Stimulated activated CD8-positive, alpha-beta memory T cell treated with anti-CD3 and anti-CD28 coated beads, Interleukin-15, amount 100 ng/mL, for 4 hours (primary cell): ENCODE measurements around the gene MANSC1.
"Not testable (repeated sequence)": the region's sequence is repeated elsewhere in the genome, so short reads cannot be mapped to it uniquely, and the experiment has no call there.

ENCODE experiments used
- DNase-seq, 2 donors: peaks; one replicate each; pipeline ENCODE4 v3.0.0-alpha.2; 2020; ENCODE audit warnings: low read depth in 2 of 2

MANSC1 gene

DNA sequence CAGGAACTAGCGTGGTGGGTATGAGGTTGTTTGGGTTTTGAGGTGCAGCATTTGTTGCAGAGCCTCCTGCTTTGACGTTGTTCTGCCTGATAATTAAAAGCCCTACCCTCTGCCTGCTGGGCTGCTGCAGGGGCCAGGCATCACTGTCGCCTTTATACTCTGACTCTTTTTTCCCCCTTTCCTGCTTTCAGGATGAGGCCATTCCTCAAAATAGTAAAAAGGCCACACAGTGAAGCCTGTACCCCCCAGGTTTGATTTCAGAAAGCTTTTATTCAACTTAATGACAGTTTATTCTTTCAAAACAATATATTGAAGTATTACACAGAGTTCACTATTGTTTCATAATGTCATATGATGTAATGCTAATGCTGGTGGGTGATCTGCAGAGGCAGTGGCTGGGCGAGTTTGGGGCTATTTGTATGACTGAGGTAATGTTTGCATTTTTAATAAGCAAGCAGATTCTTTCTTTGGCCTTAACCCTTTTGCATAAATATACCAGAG is 15.9 kb upstream of the MANSC1 start:
- DNase-seq: no peak

DNA sequence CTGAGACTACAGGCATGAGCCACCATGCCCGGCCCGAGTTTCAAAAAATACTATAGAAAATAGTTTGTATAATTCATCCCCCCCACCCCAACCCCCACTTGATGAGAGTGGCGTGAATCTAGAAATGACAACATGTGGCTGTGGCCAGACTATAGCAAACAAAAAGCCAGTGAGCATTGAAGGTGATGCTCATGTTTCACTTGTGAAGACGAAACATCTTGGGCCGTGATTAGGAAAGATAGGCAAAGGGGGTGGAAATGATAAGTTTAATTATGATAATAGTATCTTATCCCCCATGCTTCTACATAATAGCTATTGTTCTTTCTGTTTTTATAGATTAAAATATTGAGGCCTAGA is 15.4 kb upstream of the MANSC1 start:
- no peak for DNase-seq

DNA sequence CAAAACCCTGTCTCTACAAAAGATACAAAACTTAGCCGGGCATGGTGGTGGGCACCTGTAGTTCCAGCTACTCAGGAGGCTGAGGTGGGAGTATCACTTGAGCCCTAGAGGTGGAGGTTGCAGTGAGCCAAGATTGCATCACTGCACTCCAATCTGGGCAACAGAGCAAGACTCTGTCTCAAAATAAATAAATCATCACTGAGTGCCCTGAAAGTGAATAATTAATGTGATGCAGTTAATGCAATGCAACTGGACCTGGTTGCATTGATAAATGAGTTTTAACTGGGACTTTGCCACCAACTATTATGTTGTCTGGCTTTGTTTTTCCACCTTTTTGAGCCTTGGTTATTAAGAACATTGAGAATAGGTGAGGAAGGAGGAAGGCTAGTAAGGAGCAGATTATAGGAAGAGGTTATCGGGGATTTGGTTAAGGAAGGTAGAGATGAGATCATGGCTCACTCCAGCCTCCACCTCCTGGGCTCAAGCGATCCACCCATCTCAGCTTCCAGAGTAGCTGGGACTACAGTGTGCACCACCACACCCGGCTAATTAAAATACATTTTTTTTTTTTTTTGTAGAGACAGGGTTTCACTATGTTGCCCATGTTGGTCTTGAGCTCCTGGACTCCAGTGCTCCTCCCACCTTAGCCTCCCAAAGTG is 14.9 kb upstream of the MANSC1 start:
- DNase-seq: no peak

DNA sequence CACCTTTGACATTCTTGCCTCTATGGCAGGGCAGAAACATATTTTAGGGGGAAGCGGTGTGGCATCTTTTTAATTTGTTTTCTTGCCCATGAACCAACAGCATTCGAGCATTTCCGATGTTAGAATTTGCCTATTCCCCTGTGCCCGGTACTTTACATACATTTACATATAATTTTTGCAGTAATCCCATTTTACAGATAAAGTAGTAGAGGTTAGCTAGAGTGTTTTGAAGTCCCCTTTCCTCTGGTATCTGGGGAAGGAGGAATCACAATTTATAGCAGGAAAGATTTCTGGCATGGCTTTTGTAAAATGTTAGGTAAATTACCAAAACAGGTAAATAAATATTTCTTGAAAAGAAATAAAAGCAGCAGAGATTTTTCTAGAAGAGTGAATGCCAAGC is 8.5 kb upstream of the MANSC1 start:
- DNase-seq: no peak

DNA sequence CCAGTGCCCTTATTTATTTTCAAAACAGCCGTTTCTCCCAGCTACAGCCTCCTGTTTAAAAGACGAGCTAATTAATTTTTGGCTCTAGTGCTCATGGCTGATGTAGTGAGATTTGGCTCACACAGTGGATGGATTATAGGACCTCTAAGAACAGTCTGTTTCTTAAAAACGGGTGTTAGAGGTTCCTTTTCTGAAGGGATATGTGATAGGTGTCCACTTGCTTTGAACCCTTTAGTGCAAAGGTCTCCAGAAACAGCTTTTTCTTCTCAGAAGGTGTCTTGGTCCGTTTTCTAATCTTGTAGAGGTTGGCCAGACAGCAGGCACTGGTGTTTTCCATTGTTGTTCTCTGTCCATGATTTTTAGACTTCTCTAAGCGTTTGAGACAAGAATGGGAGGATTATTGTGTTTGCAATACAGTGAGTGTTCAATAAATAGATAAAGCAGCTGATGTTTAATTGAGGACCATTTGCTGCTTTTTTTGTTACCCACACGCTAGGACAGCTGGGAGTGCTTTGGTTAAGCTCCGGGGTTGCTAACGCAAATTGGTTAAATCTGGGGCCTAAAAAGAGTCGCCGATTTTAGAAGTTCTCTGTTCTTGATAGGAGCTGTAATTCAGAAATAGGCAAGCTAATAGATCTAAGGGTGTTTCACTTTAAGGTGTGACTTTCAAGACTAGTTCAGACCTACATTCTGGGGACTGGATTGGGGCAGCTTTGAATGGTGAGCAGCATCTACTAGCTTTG is 7.8 kb upstream of the MANSC1 start:
- DNase-seq: no peak

DNA sequence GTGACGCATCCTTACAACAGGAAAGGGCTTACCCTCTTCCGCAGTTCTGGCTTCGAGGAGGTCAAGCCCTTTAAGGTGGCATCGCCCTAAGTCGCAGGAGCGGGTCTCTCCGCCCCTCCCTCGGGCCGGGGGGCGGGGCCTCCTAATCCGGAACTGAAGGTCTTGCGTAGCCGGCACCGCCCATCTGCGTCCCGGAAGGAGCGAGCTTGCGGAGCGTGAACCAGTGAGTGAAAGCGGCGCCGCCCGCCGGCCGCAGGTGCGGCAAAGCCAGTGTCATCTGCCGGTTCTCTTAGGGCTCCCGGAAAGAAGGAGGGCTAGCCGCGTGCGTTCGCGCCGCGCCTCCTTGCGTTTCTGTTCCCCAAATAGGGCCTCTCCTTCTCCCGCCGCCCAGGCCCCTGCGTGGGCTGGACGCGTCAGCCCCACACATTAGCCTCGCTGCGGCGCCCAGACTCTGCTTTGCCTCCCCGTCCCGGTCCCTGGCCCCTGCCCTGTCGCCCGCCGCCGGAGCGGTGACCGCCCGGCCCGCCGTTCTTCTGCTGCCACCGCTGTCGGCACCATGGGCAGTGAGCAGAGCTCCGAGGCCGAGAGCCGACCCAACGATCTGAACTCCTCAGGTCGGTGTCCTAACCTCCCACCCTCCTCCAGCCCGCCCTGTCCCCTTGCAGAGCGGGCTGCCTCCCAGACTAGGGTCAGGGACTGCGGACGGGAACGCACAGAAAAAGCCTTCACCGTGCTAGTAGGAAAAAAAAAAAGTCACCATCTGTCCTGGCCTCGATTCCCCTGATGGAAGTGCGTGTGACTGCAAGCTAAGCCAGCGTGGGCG is 7.1 kb upstream of the MANSC1 start, which contains the start of gene BORCS5:
TSS of gene BORCS5 (plus strand) at position 183 of the 823 bp plus-strand sequence. CDS start at position 557, 374 bp downstream.
- peak; percentile 96 to 97 for DNase-seq

DNA sequence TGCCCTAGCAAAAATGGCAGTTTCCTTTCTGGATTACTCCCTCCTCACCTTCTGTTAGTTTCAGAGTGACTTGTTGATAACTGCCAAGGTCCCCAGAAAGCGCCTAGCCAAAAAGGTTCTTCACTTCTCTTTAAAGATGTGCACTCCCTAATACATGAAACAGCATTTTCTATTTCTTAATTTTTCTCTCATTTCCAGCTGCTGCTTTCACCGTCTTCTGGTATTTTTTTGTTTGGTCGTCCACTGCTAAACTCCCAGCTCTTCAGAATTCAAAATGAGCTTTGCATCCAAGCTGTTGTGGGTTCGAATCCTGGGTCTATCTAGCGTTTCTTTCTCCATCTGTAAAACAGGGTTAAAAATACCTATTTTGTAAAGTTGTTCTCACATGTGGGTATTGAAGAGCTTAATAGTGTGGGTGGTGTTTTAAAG is 6.4 kb upstream of the MANSC1 start:
- no peak for DNase-seq

DNA sequence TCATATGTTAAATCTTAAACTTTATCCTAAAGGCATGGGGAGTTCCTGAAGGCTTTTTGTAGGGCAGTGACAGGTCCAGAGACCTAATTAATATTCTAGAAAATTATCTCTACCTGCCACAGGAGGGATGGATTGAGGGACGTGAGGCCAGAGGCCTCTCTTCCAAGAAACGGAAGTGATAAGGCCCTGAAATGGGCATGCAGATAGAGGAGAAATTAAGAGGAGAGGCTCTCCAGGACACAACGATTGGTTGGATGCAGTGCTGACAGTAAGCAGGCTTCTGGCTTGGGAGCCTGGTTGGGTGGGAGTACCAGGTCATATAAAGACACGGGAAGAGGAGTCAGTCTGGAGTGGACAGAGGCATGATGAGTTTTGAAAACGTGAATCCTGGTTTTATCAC is 3.8 kb upstream of the MANSC1 start:
- no peak for DNase-seq

DNA sequence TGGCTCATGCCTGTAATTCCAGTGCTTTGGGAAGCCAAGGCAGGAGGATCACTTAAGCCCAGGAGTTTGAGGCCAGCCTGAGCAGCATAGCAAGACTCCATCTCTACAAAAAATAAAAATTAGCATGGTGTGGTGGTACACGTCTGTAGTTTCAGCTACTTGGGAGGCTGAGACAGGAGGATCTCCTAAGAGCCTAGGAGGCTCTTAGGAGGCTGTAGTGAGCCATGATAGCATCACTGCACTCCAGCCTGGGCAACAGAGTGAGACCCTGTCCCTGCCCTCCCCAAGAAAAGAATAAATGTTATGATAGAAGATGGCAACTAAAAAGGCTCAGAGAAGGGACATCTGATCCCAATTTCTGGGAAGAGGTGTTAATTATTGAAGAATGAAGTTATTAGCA is 3.2 kb upstream of the MANSC1 start:
- DNase-seq: no peak

DNA sequence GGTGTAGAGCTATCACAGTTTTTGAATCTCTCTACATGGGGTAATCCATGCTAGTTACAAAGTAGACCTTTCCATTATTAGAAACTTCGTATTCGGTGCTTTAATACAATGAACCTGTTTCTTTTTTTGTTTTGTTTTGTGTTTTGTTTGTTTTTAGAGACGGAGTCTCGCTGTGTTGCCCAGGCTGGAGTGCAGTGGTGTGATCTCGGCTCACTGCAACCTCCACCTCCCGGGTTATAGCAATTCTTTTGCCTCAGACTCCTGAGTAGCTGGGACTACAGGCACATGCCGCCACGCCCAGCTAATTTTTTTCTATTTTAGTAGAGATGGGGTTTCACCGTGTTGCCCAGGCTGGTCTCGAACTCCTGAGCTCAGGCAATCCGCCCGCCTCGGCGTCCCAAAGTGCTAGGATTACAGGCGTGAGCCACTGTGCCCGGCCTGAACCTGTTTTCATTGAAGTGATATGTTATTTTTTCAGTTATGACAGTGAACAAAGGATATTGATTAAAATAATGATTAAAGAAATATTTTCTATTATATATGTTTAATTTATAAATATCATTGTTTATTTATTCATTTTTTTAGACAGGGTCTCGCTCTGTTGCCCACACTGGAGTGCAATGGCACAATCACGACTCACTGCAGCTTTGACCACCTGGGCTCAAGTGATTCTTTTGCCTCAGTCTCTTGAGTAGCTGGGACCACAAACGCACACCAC is 1.6 kb upstream of the MANSC1 start:
- DNase-seq: not testable (repeated sequence)

DNA sequence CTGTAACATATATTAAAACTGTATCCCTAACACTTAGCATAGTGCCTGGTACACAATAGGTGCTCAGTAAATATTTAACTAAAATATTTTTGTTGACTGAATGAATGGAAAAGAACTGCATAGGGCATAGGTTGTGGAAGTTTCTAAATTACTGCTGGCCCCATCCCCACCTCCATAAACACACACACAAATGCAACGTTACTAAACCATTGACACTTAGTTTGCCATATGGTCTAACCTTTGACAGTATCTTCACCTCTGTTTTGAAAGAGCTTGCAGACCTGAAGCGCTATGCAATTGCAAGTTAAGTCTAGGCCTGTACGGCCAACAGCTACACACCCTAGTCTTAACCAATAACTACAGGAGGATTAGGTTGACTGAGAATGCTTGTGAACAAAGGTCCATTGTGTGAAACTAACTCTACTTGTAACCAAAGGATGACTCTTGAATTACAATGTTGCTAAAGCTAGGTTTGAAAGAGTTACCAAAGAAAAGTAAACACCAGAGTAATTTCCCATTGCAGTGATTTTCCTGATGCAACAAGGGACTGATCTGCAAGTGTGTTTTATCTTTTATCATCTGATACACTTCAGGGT is 924 bp upstream of the MANSC1 start:
- DNase-seq: no peak

DNA sequence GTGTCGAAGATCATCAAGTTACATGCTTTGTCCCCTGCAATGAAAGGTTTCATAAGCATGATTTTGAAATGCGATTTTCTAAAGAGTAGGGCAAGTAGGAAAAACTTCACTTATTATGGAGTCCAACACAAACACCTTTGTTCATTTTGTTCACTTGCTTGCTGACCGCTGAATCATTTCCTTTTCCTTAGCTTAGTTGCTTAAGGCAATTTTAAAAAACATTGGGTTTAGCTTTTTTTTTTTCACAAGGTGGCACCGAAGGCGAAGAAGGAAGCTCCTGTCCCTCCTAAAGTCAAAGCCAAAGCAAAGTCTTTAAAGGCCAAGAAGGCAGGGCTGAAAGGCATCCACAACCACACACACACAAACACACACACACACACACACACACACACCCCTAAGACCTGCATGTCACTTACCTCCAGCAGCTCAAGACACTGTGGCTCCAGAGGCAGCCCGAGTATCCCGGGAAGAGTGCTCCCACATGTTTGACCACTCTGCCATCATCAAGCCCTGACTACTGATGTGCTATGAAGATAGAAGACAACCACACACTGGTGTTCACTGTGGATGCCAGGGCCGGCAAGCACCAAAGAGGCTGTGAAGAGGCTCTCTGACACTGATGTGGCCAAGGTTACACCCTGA is 11.4 kb downstream of the MANSC1 start:
- DNase-seq: no peak

DNA sequence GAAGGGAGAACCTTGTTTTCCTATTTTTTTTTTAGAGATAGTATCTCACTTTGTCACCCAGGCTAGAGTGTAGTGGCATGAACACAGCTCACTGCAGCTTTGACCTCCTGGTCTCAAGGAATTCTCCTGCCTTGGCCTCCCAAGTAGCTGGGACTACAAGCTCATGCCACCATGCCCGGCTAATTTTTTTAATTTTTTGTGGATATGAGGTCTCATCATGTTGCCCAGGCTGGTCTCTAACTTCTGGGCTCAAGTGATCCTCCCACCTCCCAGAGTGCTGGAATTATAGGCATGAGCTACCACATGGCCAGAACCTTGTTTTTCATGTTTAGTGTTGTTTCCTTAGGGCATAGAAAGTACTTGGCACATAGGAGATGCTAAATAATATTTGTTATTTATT is 13.5 kb downstream of the MANSC1 start:
- DNase-seq: no peak

DNA sequence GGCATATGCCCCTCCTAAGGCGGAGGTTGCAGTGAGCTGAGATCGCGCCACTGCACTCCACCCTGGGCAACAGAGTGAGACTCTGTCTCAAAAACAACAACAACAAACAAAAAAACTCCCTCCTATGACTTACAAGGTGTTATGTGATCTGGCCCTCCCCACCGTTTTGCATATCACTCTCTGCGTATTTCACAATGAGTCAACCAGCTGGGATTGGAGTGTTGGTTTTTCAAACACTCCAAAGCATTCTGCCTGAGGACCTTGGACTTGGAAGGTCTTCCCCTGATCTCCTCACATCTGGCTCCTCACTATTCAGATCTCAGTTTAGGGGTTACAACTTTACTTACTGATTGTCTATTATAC is 14.0 kb downstream of the MANSC1 start:
- DNase-seq: no peak

DNA sequence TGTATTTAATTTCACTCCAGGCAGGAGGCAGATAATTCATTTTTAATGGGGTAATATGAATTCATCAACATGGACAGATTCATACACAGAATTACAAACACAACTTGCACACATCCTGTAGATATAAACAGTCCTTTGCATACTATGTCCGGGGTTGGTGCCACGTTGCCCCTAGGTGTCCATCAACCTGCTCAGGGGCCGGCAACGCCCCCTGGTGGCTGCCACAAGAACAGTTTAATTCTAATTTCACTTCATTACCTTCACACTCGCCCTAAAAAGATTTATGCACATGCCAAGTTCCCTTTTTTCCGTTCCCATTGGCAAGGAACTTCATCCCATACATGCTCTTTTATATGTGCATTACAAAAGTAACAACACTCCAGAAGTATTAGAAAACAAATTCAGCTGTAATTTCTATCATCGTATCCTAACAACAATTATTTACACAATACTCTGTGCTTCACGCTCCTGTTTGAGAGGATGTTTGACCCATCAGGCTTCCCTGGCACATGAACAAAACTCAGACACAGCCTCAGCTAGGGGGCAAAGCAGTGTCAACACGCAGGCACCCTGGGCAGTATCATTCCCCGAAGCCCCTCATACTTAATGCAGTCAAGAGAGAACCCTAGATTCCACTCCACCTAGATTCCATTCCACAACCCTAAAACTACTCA is 15.5 kb downstream of the MANSC1 start:
- DNase-seq: peak; percentile 23 to 33

DNA sequence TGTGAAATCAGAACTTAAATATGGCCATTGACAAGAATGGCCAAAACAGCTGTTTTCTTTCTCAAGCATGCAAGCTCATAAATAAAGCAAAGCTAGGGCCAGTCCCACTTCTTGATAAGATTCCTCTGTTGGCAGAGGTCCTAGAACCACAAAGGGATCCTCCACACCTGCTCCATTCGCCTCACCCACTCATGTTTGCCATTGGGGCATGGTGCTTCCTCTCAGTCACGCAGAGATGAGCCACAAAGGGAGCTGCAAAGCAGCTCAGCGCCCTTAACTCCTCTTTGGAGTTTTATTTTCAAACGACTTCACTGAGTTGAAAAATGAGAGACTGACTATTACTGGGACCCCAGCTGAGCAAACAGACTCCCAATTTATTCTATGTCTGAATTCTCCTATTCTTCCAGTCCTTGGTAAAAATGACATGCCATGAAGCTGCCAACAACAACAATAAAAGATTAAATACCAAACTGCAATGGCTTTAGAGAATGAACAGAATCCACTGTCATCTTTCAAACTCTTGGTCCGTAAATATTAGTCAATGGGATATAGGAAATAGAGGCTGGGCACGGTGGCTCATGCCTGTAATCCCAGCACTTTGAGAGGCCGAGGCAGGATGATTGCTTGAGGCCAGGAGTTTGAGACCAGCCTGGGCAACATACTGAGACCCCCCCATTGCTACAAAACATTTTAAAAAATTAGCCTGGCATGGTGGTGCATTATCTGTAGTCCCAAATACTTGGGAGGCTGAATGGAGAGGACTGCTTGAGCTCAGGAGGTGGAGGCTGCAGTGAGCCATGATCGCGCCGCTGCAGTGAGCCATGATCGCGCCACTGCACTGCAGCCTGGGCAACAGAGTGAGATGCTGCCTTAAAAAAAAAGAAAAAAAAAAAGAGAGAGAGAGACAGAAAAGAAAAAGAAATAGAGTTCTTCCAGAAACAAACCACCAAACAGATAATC is 16.4 kb downstream of the MANSC1 start:
- no peak for DNase-seq

DNA sequence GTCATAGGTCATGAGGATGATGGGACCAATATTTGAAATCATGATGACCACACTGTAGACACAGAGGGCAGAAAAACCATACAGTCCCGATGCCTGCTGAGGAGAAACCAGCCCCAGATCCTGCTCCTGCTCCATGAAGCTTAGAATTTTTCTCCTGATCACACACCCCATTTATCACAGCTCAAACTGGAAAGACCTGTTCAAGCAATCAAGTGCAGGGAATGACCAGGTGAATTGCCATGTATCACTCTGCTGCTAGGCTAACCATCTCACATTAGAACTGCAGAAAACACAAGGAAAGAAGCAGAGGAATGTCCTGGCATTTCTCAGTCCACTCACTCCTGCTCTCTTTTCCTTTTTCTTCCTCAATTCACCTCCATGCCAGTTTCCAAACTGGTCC is 18.1 kb downstream of the MANSC1 start:
- no peak for DNase-seq

DNA sequence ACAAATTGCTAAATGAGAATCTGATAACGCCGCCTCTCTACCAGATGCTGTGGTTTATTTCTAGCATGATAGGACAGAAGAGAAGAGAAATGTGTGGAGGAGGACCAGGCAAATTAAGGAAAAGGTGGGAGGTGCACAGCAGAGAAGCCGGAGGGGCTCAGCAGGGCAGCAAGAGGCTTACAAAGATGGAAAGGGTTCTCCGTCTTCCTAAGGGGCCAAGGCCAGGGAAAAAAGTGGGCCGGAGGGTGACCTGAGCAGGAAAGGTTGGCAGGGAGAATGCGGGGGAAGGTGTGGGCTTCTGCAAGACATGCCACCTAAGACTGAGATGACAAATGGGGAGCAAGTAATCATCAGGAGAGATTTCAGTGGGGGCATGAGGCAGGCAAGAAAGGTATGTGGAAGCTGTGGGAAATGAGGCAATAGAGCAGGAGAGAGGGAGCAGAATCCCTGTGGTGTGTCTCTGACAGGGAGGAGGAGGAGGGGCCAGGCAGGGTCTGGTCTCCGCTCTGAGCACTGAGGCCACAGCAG is 18.7 kb downstream of the MANSC1 start:
- no peak for DNase-seq

DNA sequence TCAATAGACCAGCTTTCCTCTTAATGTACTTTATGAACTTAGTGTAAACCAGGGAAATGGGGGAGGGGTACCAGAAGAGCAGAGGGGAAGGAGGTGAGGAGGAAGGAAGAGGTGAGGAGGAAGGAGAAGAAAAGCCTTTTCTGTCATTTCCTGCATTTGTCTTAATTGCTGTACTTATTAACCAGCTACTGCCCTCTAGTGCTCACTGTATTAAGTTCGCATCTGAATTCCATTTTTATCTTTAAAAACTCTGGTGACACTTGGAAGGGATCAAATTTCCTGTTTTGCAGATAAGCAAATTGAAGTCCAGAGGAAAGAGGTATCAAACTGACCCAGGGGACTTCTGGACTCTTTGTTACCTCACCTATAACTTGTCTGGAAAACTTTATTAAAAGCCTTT is 22.2 kb downstream of the MANSC1 start:
- no peak for DNase-seq
